Hematopoietic multipotent progenitor cell treated with erythropoietin and hydrocortisone succinate and interleukin-3 and kit ligand, for 15 days (in vitro differentiated cells): ENCODE results near the gene DELE1.

Source experiments
- DNase-seq: peaks from one replicate; pipeline ENCODE4 v3.0.0-alpha.2; 2015; ENCODE audit warnings: low spot score

The DELE1 gene

DNA sequence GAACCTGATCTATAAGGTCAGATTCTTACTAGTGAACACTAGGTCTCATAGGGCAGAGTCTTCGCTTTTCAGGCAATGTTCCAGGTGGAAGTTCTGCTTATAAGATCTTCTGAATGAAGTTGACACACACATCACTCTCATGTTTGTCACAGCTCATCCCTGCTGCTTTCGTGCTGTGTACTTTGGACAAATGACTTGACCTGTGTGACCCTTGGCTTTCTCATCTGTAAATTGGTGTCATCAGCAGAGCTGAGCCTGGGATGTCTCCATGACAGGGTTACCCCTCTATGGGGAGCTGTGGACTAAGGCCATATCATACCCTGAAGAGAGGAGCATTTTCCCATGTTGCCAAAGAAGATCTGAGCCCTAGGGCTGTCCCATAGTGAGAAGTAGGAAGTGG is 2.8 kb downstream of the DELE1 start:
- no peak for DNase-seq

- DNase-seq = no peak
Observed at GRCh38 chr5:141928051-141928450, 4.4 kb downstream of the DELE1 start.

DNA sequence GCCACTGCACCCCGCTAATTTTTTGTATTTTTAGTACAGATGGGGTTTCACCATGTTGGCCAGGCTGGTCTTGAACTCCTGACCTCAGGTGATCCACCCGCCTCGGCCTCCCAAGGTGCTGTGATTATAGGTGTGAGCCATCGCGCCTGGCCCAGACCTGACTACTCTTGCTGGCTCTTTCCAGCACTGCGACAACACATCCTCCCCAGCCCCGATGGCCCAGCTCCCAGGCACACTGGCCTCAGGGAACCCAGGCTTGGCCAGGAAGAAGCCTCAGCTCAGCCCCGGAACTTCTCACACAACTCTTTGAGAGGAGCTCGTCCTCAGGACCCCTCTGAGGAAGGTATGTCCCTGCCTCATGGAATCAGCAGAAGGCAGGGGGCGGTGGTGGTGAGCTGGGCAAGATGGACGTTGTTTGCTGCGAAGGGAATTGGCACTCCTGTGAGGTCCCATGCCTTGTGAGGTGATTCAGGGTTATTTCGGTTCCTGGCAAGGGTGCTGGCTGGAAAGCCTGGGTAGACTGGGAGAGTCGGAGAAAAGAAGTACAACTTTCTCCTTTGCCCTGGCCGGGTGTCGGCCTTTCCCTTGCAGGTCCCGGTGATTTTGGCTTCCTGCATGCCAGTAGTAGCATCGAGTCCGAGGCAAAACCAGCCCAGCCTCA is 5.9 kb downstream of the DELE1 start:
- DNase-seq = no peak

DNA sequence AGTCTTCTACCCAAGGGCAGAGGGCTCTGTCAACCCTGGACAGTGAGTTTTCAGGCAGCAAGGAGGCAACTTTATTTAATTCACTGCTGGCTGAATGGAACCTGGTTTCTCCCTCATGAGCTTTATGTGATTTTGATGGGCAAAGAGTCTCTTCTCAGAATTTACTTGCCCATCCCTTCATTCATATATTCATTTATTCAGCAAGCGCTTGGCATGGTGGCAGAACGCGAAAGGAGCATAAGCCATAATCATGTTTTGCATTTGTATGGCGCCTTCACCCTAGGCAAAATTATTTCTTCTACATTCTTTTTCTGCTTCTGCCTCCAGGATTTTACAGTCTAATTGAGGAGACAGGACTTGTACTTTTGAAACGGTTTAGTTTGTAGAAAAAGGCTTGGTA is 8.0 kb downstream of the DELE1 start:
- DNase-seq = no peak

DNA sequence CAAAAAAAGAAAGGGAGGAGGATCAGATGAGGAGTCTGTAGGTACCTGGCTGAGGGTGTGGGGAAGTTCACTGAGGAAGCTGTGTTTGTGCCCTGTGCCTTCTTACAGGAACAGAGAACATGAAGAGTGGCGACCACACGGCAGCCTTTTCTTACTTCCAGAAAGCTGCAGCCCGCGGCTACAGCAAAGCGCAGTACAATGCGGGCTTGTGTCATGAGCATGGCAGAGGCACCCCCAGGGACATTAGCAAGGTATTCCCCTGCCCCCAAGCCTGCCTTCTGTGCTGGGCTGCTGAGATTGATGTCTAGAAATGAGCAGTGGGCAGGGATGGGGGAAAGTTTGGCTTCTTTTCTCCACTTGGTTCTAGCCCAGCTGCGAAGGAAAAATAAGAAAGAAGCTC is 9.5 kb downstream of the DELE1 start:
- DNase-seq = no peak

- DNase-seq = peak; percentile 70
Observed at GRCh38 chr5:141934099-141934844, 10.6 kb downstream of the DELE1 start.

GRCh38 chr5:141935538-141935937 is 11.9 kb downstream of the DELE1 start:
- no peak for DNase-seq

DNA sequence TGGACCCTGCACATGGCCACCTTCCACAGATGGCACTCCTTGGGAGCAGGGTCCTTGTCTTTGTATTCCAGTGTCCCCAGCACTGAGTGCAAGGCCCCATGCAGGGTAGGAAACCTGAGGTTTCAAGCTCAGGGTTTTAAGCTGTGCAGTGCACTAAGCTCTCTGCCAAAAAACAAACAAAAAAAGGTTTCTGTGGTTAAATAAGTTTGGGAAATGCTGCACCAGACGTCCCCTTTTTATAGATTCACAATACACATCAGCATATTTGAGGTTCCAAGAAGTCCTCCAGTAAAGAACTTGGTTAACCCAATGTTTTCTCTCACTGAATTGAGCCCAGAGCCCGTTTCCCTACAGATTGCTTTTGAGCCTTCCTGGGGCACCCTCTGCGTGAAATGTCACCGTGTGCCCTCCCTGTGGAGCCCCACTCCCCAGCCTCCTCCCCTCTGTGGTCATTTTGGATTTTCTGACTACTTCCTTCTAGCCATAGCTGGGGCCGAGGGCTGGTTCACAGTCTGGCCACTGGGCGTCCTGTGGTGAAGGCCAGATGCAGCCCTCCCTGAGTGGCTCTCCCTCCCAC is 17.1 kb downstream of the DELE1 start:
- no peak for DNase-seq

DNA sequence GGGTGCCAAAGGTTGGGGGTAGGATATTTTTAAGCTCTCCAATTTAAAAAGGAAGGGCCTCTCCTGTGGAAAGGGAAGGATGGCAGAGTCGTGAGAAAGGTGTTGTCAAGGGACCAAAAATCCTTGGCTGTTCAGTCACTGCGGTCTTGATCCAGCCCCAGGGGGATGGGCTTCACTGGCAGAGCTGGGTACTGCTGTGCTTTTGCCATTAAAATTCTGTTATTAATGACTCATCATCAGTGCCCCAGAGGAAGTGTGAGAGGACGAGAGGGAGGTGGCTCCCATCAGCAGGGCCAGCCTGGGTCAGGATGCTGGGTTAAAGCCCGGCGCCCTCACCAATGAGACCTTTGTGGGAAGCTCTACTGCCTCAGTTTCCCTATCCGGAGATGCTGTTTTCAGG is 17.6 kb downstream of the DELE1 start:
- DNase-seq = no peak

DNA sequence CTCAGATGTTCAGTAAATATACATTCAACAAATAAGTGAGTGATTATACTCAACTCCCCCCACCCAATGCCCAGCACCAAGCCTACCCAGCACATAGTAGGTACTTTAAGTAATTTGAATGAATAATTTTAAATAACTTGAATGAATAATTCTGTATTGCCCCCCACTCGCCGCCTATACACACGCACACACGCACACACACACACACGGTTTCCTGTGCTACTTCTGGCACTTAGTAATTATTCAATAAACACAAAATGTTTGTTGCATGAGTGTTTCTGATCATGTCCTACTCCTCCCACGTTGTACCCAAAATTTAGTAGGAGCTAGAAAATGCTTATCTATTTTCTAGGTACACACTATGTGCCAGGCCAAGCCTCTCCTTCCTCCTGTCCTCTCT is 18.1 kb downstream of the DELE1 start:
- no peak for DNase-seq

DNA sequence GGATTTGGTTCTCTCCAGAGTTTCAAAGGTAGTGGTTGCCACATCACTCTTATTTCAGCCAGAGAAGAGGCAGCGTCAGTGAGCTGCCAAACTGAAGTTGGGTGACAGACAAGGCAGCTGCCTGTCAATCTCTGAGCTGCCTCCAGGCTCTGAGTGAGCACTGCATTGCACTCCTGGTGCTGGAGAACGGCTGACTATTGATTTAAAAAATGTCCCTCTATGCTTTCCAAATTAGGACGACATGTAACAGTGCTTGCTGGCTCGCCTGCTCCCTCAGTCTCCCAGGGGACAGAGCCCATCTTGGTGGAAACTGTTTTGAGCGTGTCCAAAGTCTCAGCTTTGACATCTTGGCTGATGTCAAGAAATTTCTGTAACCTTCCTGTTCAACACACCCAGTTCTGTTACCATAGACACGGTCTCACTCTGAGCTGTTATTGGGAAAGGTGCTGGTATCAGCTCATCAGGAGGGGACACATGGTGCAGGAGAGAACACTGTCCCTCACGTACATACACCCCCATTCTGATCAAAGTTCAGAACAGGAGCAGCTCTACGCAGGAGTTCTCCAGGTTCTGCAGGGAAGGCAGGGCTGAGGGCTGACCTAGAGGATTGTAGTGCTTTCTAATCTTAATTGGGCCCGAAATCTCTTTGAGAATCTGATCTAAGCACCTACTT is 18.6 kb downstream of the DELE1 start:
- no peak for DNase-seq

GRCh38 chr5:141944076-141944475 is 20.4 kb downstream of the DELE1 start:
- DNase-seq = no peak

GRCh38 chr5:141945511-141946051 is 21.9 kb downstream of the DELE1 start:
- DNase-seq = no peak

DNA sequence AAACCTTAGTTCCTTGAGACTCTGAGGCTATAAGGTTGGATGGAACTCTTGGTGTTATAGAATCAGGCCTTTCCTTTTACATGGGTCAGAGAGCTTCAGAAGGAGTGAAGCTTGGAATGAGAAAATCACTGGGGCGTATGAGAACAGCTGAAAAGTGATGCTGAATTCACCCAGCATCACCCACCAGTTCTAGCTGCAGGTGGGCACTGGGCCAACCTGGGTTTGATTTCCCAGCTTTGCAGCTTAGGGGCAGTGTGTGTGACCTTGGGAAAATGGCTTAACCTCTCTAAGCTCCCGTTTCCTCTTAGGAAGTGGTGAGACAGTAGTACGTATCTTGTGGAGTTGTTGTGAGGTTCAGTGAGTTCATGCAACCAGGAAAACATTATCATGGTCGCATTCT is 23.6 kb downstream of the DELE1 start:
- no peak for DNase-seq

- no peak for DNase-seq
Observed at GRCh38 chr5:141948812-141949211, 25.1 kb downstream of the DELE1 start.

GRCh38 chr5:141949511-141949910 is 25.8 kb downstream of the DELE1 start:
- DNase-seq = no peak

DNA sequence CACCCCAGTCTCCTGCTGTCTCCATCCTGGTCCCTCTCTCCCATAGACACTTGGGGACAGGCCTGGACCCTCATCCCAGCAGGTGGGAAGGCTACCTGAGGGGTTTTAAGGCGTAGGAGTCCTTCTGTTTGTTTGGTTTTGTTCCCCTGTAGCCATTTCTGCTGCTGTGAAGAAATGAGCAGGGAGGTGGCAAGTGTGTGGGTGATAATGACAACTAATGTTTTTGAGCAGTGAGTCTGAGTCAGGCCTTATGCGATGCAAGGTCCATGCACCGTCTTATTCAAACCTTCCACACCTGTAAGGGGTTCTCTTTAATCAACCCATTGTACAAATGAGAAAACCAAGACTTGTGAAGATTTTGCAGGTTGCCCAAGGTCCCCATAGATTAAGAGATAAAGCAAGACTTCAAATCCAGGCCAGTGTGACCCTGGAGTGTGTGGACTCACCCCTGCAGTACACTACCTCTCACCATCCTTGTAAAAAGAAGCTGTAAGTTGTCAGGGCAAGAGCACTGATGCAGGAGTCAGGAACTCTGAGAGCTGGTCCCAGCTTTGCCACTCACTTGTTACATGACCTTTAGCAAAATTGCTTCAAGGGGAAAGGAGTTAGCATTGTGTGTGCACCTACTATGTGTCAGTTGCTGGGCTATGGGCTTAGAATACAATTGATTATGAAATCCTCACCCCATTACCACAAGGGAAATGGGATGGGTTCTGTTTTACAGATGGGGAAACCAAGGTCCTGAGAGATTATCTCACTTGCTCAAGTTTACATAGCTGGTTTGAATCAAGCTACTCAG is 26.7 kb downstream of the DELE1 start:
- DNase-seq = no peak

GRCh38 chr5:141951332-141951781 is 27.7 kb downstream of the DELE1 start:
- no peak for DNase-seq

- no peak for DNase-seq
Observed at GRCh38 chr5:141952020-141952419, 28.3 kb downstream of the DELE1 start.

DNA sequence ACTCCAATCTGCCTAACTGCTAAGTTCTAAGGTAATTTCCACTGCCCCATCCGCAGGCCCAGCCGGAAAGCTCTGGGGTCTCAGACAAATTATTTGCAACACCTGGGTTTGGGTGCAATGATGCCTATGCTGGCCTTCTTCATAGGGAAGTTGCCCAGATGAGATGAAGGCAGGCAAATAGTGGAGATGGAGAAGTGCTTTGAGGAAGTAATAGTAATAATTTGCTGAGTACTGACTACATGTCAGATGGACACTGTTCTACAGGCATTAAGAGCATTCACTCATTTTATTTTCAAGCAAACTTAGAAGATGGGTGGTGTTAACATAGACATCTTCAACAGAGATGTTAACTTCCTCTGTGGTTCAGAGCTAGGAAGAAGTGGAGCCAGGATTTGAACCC is 30.5 kb downstream of the DELE1 start:
- no peak for DNase-seq

DNA sequence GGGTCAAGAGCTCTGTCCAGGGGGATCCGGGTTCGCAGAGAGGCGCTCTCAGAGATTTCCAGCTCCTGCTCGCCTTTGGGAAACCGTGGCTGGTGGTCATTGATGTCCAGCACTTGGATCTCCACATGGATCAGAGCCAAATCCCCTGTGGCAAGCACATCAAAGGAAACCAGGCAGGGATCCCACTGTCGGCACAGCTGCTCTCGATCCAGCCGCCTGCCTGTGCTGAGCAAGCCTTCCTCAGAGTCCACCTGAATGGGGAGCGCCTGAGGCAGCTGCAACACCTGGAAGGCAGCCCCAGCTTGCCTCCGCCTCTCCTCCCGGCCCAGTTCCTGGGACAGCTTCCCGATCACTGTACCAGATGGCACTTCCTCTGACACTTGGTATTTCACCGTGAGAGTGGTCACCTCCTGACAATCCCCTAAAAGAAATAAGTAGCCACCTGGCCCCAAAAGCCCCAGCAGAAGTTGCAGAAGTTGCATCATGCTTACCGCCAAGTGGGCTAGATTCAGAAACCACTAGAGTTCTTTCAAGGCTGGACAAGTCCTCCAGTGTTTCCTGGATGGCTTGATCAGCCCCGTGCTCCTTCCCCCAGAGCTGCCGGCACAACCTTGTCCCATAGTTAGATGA is 33.8 kb downstream of the DELE1 start:
- no peak for DNase-seq
